Measurements from ENCODE around the gene MAPRE2. TPM values are rescaled to one million over a fixed set of nuclear protein-coding genes. Genes with fewer than 3 reads are reported as not detected.

Gene MAPRE2
- total RNA-seq, result 10 to 100 TPM; 21.8 to 57.7 (median 40.0) TPM

DNA sequence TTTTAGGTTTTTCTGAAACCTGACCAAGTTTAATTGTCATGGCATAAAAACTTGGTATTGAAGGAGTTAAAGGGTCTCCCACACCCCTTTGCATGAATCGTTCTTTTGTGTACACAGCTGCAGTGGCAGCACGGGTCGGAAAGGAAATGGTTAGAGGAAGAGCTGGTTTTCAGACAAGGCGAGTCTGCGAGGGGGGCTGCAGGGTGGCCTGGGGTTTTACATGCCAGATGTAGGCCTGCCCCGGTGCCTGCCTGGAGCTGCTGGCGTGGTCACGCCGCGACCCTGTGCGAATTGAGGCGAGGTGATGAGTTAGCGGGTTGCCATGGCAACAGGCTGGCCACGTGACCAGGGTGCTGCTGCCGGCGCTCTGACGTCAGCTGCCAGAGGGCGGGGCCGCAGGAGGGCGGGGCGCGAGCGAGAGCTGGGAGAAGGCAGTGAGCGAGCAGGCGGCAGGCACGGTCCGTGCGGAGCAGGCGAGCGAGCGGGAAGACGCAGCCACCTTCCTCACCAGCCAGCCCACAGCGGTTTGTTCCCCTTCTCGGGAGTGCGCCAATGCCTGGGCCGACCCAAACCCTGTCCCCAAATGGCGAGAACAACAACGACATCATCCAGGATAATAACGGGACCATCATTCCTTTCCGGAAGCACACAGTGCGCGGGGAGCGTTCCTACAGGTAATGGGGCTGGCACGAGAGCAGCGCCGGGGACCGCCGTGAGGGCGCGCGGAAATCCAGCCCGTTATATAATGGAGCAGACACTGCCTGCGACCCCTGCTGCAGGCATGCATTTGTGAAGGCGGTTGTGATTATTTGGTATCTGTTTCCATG is at the start of gene MAPRE2:
Gene MAPRE2 (plus strand): TSS at position 426 of the 827 bp plus-strand sequence. CDS start 127 bp downstream, at position 553.
- TF ChIP-seq POLR2A (IDR thresholded peaks at IDR 0.05), result peak in 1 of 2 donors; percentile 22
- TF ChIP-seq, protein P1, sequence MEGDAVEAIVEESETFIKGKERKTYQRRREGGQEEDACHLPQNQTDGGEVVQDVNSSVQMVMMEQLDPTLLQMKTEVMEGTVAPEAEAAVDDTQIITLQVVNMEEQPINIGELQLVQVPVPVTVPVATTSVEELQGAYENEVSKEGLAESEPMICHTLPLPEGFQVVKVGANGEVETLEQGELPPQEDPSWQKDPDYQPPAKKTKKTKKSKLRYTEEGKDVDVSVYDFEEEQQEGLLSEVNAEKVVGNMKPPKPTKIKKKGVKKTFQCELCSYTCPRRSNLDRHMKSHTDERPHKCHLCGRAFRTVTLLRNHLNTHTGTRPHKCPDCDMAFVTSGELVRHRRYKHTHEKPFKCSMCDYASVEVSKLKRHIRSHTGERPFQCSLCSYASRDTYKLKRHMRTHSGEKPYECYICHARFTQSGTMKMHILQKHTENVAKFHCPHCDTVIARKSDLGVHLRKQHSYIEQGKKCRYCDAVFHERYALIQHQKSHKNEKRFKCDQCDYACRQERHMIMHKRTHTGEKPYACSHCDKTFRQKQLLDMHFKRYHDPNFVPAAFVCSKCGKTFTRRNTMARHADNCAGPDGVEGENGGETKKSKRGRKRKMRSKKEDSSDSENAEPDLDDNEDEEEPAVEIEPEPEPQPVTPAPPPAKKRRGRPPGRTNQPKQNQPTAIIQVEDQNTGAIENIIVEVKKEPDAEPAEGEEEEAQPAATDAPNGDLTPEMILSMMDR (IDR thresholded peaks at IDR 0.05), result no peak
- intact Hi-C loops (cut with DNase I; ENCODE audit: low total_unique reads), result no loop called here
- WGBS, 2 donors, result 0 to 1% methylated on average over 47 to 50 of the region's 54 CpGs
- H3K4me3 ChIP-seq (ENCODE audit: low read depth, poor library complexity, severe bottlenecking), result peak within 1 kb of the TSS; percentile 50
- peak; percentile 96 to 100 for DNase-seq (ENCODE audit: low spot score in 2 of 2)

DNA sequence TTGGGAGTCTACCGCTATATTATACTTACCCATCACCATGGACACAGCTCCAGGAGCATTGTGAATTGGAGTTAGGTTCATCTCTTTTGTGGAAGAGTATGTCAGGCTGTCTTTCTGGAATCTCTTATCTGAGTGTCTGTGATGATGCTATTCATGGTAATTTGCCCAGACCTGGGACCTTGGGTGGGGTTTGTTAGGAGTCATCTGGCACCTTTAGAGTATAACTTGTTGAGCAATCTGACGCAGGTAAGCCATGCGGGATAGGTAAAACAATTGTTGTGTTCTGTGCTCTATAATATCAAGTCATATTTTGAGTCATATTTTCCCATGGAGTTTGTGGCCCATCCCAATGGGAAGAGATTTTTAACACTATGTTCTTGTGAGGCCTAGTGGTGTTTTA is 49.7 kb upstream of the MAPRE2 start:
- 63 to 68% methylated on average over 3 of the region's 3 CpGs for WGBS, 2 donors
- TF ChIP-seq POLR2A (IDR thresholded peaks at IDR 0.05), result no peak
- DNase-seq (ENCODE audit: low spot score in 2 of 2), result peak in 1 of 2 donors; percentile 37
- intact Hi-C loops (cut with DNase I; ENCODE audit: low total_unique reads), result loop anchor here (10.0 kb wide), 1 partner anchor 533 kb away; no protein-coding TSS in a partner anchor
- H3K4me3 ChIP-seq (ENCODE audit: low read depth, poor library complexity, severe bottlenecking), result no peak overlapping the region

DNA sequence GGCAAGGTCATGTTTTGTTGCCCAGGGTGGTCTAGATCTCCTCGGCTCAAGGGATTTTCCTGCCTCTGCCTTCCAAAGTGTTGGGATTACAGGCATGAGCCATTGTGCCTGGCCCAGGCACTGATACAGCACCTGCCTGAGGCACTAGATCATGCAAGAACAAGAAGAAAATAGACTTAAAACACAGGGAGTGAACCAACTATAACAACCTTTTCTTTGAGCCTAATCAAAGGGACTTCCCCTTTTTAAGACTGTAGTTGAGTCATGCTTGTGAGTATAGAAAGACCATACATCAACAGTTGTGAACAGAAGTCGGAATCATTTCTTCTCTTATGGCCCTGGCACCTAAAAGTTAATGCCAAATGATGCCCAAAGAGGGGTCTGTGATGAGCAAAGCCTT is 47.9 kb upstream of the MAPRE2 start:
- H3K4me3 ChIP-seq (ENCODE audit: low read depth, poor library complexity, severe bottlenecking), result no peak overlapping the region
- 36 to 44% methylated on average over 2 of the region's 2 CpGs for WGBS, 2 donors
- intact Hi-C loops (cut with DNase I; ENCODE audit: low total_unique reads), result loop anchor here (10.0 kb wide), 1 partner anchor 532 kb away; no protein-coding TSS in a partner anchor
- TF ChIP-seq, protein P1 (IDR thresholded peaks at IDR 0.05), result no peak
- TF ChIP-seq POLR2A (IDR thresholded peaks at IDR 0.05), result no peak
- DNase-seq (ENCODE audit: low spot score in 2 of 2), result no peak

DNA sequence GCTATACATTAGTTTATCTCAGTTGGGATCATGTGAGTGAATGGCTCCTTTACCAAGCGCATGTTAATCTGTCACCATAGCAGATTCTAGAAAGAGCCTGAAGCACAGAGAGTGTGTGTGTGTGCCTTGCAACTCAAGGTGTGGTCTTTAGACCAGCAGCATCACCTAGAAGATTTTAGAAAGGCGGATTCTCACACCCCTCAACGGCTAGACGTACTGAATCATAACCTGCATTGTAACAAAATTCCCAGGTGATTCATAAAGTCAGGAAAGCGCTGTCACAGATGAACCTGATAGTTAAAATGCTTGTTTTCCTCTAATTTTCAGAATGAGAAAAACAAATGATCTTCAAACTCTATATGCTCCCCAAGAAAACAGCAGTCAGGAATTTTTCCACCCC is 45.5 kb upstream of the MAPRE2 start:
- no peak overlapping the region for H3K4me3 ChIP-seq (ENCODE audit: low read depth, poor library complexity, severe bottlenecking)
- intact Hi-C loops (cut with DNase I; ENCODE audit: low total_unique reads), result loop anchor here (10.0 kb wide), 1 partner anchor 529 kb away; no protein-coding TSS in a partner anchor
- no peak for TF ChIP-seq POLR2A (IDR thresholded peaks at IDR 0.05)
- TF ChIP-seq, protein P1 (IDR thresholded peaks at IDR 0.05), result no peak
- 83 to 87% methylated on average over 5 of the region's 5 CpGs for WGBS, 2 donors
- no peak for DNase-seq (ENCODE audit: low spot score in 2 of 2)

DNA sequence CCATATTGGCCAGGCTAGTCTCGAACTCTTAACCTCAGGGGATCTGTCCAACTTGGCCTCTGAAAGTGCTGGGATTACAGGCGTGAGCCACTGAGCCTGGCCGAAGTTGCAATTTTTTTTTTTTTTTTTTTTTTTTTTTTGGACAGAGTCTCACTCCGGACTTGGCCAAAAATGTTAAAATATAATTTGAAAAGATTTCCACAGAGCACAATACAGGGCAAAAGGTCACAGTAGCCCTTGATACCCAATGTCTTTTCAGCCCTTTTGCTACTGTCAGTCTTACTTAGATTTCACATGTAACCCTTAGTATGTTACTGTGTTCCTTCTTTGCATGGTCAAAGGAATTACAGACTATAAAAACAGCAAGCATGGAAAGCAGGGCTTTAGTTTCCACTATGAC is 42.6 kb upstream of the MAPRE2 start:
- no peak overlapping the region for H3K4me3 ChIP-seq (ENCODE audit: low read depth, poor library complexity, severe bottlenecking)
- intact Hi-C loops (cut with DNase I; ENCODE audit: low total_unique reads), result loop anchor here (10.0 kb wide), 1 partner anchor 526 kb away; no protein-coding TSS in a partner anchor
- no peak for TF ChIP-seq POLR2A (IDR thresholded peaks at IDR 0.05)
- TF ChIP-seq, protein P1 (IDR thresholded peaks at IDR 0.05), result no peak
- DNase-seq (ENCODE audit: low spot score in 2 of 2), result no peak
- 69 to 70% methylated on average over 4 of the region's 4 CpGs for WGBS, 2 donors

DNA sequence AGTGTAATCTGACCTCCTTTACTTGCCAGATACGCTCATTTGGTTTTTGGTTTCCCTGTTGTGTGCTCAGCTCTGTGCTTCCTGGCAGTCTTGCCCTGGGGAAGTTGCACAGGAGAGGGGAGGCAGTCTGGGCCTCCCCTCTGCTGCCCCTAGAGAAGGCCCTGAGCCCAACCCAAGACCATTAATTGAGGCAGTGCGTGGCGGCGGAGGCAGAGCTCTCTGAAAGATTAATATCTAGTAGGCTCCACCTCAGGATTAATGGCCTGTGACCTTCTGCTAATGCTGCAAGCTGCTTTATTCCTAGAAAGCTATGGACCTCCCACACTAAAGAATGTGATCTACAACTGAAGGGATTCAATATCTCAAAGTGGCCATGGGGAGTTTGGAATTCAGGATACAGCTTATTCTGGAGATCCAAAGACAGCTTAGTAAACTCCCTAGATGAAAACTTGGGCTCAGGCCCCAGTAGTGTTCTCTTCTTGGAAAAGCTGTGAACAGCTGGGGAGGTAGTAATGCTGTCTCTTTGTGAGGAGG is 41.4 kb upstream of the MAPRE2 start:
- no peak for TF ChIP-seq POLR2A (IDR thresholded peaks at IDR 0.05)
- TF ChIP-seq, protein P1 (IDR thresholded peaks at IDR 0.05), result no peak
- no peak for DNase-seq (ENCODE audit: low spot score in 2 of 2)
- 77 to 83% methylated on average over 4 of the region's 4 CpGs for WGBS, 2 donors
- intact Hi-C loops (cut with DNase I; ENCODE audit: low total_unique reads), result loop anchor here (10.0 kb wide), 2 partner anchors 145 to 525 kb away; no protein-coding TSS in a partner anchor
- no peak overlapping the region for H3K4me3 ChIP-seq (ENCODE audit: low read depth, poor library complexity, severe bottlenecking)

Measured in lower leg skin (tissue), 4 donors.